HG03196 (cell line): ENCODE results near the gene BMS1.
"Not testable (repeated sequence)": the region's sequence is repeated elsewhere in the genome, so short reads cannot be mapped to it uniquely, and the experiment has no call there.

Source experiments
- ATAC-seq: cut with Tn5 transposase; IDR thresholded peaks from one replicate; pipeline ENCODE4 v1.9.1; 2021; ENCODE audit not compliant: unreplicated experiment

Gene BMS1

GRCh38 chr10:42790835-42791234 is 8.2 kb downstream of the BMS1 start:
- no peak for ATAC-seq

- ATAC-seq = no peak
Observed at GRCh38 chr10:42795701-42796100, 13.1 kb downstream of the BMS1 start.

- no peak for ATAC-seq
Observed at GRCh38 chr10:42801135-42801534, 18.5 kb downstream of the BMS1 start.

GRCh38 chr10:42802876-42803275 is 20.3 kb downstream of the BMS1 start:
- no peak for ATAC-seq

GRCh38 chr10:42809676-42810075 is 27.1 kb downstream of the BMS1 start:
- no peak for ATAC-seq

GRCh38 chr10:42812028-42812427 is 29.4 kb downstream of the BMS1 start:
- no peak for ATAC-seq

- ATAC-seq = not testable (repeated sequence)
Observed at GRCh38 chr10:42813989-42814687, 31.5 kb downstream of the BMS1 start.

GRCh38 chr10:42816334-42816733 is 33.7 kb downstream of the BMS1 start:
- ATAC-seq = not testable (repeated sequence)

GRCh38 chr10:42816912-42817311 is 34.3 kb downstream of the BMS1 start:
- ATAC-seq = no peak

- not testable (repeated sequence) for ATAC-seq
Observed at GRCh38 chr10:42817417-42817816, 34.8 kb downstream of the BMS1 start.

- ATAC-seq = not testable (repeated sequence)
Observed at GRCh38 chr10:42826759-42827158, 44.2 kb downstream of the BMS1 start.

GRCh38 chr10:42827201-42827600 is 44.6 kb downstream of the BMS1 start:
- no peak for ATAC-seq

GRCh38 chr10:42828391-42828790 is 45.8 kb downstream of the BMS1 start:
- ATAC-seq = not testable (repeated sequence)

- ATAC-seq = no peak
Observed at GRCh38 chr10:42830237-42830636, 47.6 kb downstream of the BMS1 start.

- no peak for ATAC-seq
Observed at GRCh38 chr10:42836096-42836495, 53.5 kb downstream of the BMS1 start.

GRCh38 chr10:42836771-42837468 is 54.3 kb downstream of the BMS1 start:
- no peak for ATAC-seq

- not testable (repeated sequence) for ATAC-seq
Observed at GRCh38 chr10:42844810-42845209, 62.2 kb downstream of the BMS1 start.

- not testable (repeated sequence) for ATAC-seq
Observed at GRCh38 chr10:42847261-42847660, 64.7 kb downstream of the BMS1 start.

GRCh38 chr10:42850931-42851330 is 68.3 kb downstream of the BMS1 start:
- ATAC-seq = no peak

GRCh38 chr10:42859256-42859655 is 76.7 kb downstream of the BMS1 start:
- no peak for ATAC-seq

GRCh38 chr10:42860016-42860415 is 77.4 kb downstream of the BMS1 start:
- ATAC-seq = not testable (repeated sequence)

GRCh38 chr10:42862801-42863200 is 80.2 kb downstream of the BMS1 start:
- ATAC-seq = not testable (repeated sequence)
